ENCODE results near the gene RNU1-3.
"Not testable (repeated sequence)": the region's sequence is repeated elsewhere in the genome, so short reads cannot be mapped to it uniquely, and the experiment has no call there.

The RNU1-3 gene

DNA sequence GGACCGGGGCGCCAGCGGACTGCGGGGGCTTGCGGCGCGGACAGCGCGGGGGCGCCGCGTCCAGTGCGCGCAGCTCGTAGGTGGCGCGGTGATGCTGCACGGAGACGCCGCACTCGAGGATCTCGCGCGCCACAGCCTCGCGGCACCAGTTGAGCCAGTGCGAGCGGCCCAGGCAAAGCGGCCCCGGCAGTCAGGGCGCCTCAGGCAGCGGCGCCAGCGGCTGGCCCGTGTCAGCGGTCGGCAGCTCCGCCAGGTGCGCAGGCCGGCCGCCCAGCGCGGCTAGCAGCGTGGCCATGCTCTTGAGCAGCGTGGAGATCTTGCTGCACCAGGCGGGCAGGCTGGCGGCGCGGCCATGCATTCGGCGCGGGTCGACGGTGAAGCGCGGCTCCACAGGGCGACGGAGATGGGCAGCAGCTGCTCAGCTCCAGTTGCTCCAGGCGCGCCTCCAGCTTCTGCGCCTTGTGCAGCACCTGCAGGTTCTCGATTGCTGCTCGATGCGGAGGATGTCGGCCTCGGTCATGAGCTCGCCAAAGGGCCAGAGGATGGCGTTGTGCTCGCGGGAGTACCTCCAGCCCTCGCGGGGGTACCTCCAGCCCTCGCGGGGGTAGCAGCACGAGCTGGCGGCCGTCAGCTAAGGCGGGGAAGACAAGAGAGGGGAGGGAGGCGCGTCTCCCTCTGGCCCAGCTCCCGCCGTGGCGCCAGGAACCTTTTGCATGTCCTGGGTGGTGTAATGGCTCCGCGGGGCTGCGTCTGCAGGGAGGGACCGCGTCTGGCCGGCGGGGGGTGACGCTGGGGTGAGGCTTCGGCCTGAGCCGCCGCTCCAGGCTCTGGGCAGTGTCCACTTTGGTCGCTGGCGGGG, 26.9 kb upstream of the RNU1-3 start:
- not testable (repeated sequence) for DNase-seq (ENCODE audit: low spot score)

DNA sequence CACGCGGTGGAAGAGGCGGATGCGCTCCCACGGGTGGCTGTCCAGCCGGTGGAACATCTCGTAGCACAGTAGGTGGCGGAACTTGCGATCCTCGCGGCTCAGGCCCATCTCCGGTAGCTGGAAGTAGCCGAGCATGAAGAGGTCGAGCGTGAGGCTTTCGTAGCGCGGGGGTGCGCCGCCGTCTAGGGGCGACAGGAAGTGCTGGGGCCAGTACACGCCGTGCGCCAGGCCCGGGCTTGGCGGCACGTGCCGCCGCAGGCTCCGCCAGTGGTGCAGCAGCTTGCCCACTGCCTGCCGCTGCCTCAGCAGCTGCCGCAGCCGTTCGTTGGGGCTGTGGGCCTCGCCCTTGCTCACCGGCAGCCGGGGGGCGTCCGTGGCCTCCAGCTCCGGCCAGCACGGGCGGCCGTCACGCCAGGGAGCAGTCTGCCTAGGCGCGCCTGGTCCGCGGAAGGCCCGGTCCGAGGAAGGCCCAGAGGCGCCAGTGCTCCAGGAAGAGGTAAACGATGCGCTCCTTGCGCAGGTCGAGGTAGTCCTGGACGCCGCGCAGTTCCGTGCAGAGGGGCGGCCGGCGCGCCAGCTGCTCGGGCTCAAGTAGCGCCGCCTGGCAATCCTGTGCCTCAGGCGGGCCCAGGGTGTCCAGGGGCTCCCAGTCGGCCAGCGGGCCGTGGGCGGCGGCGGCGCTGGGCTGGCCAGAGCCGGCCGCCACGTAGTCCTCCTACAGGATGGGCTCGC, 26.1 kb upstream of the RNU1-3 start:
- DNase-seq (ENCODE audit: low spot score): not testable (repeated sequence)

DNA sequence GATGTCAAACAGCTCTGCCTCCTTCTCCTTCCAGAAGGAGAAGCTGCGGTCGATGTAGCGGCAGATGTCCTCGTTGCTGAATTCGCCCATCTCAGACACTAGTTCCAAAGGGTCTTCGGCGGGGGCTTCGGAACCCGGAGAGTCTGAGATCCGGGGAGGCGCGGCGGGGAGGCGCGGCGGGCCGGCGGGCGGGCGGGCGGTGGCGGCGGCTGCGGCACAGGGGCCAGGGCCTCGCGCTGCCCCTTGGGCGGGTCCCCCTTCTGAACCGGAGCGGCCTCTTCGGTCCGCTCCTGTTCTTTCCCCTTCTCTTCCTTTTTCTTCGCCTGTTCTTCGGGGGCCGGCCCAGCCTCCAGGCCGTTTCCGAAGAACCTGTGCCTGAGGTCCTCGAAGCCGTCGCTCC, 25.5 kb upstream of the RNU1-3 start:
- not testable (repeated sequence) for DNase-seq (ENCODE audit: low spot score)

DNA sequence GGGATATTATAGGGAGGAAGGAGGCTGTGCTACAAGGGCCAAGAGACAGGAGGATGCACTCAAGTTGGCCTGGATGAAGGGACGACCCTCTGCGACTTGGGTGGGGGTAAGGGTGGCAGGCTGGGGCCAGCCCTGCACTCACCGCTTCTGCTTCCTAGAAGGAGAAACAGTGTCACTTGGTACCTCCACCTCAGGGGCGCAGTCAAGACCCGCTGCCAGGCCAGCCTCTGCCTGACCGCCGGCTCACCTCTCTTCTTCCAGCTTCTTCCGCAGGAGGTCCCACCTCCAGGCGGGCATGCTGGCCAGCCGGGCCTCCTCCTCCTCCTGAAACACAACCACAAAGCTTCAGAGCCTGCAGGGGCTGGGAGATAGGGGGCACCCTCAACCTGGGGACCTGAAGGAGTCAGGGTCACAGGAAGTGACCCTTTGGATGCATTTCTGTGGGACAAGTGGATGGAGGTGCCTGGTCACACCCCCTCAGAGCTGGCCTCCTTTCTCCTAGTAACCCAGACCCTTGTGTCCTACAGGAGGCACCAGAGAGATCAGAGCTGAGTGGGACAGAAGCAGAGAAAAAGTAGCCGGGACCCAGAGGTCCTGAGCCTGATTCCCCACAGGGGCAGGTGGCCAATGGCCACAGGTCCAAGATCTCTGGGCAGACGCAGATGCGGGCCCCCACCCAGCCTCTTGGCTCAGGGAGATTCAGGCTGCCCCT, 24.4 kb upstream of the RNU1-3 start:
- not testable (repeated sequence) for DNase-seq (ENCODE audit: low spot score)

- DNase-seq (ENCODE audit: low spot score): not testable (repeated sequence)
Observed at GRCh38 chr1:16687132-16687800, 20.5 kb upstream of the RNU1-3 start.

GRCh38 chr1:16685445-16686371, 19.0 kb upstream of the RNU1-3 start:
- DNase-seq (ENCODE audit: low spot score): not testable (repeated sequence)

GRCh38 chr1:16684738-16685337, 18.1 kb upstream of the RNU1-3 start:
- DNase-seq (ENCODE audit: low spot score): not testable (repeated sequence)

DNA sequence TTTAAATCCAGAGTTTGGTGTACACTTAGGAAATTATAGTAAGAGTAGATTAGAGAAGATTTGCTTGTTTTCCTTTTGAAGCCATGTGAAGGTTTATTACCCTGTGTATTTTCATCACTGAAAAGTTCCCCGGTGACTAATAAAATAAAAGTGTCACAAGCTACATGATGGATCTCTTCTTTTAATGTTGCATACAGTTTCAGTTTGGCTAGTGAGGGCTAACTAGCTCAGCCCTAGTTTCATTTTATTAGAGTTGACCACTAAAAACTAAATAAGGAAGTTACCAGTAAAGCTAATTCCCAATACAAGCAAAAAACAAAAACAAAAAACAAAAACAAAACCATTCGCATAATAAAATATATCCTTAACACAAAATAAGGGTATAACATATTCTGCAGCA, 17.4 kb upstream of the RNU1-3 start:
- not testable (repeated sequence) for DNase-seq (ENCODE audit: low spot score)

DNA sequence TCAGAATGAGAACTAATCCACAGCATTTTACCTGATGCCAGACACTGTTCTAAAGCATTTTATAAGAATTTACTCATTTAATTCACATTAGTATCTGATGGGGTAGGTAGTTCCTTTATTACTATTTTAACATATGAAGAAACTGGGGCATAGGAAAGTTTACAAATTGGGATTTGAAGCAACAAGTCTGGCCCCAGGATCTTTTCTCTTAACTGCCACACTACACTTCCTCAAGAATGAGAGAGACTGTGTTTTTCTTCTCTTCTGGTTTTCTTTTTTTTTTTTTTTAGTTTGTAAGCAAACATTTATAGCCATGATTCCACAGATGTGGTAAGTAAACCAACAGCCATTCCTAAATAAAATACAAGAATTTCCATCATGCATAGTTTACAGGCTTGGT, 16.1 kb upstream of the RNU1-3 start:
- DNase-seq (ENCODE audit: low spot score): not testable (repeated sequence)

GRCh38 chr1:16680366-16680765, 13.6 kb upstream of the RNU1-3 start:
- DNase-seq (ENCODE audit: low spot score): not testable (repeated sequence)

DNA sequence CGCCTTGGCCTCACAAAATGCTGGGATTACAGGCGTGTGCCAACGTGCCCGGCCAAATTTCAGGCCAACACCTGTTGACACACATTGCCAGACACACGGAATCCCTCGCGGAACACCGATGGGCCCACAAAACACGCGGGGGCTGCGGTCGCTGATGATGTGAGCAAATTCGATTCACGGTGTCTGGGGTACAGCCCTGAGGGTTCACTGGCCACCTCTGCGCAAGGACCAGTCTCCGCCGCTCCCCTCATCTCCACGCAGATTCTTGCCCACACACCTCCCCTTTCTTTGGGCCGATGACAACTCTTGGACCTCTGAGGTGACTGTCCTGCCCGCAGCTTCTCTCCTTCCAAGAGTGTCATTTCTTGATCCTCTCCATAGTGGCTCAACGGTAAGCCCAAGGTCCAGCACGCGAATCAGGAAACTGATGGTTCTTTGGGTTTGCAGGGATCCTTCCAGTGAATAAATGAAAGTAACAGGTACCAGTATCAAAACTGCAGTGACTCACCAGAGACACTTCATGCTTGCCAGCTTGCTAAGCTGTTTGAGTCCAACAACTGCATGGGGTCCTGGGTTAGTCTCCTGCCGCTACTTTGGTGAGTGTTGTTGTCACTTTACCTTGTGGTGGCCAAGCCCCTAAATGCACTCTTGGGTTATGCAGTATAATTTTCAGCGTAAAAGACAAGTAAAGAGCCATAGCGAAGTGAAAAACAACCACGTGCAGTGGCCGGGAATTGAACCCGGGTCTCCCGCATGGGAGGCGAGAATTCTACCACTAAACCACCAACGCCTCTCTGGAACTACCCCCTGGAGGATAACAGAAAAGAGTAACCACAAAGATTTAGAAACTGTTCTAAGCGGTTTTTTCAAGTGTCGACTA, 11.0 kb upstream of the RNU1-3 start:
- DNase-seq (ENCODE audit: low spot score): no peak

- not testable (repeated sequence) for DNase-seq (ENCODE audit: low spot score)
Observed at GRCh38 chr1:16676661-16677523, 10.1 kb upstream of the RNU1-3 start.

GRCh38 chr1:16675118-16675510, 8.4 kb upstream of the RNU1-3 start:
- not testable (repeated sequence) for DNase-seq (ENCODE audit: low spot score)

DNA sequence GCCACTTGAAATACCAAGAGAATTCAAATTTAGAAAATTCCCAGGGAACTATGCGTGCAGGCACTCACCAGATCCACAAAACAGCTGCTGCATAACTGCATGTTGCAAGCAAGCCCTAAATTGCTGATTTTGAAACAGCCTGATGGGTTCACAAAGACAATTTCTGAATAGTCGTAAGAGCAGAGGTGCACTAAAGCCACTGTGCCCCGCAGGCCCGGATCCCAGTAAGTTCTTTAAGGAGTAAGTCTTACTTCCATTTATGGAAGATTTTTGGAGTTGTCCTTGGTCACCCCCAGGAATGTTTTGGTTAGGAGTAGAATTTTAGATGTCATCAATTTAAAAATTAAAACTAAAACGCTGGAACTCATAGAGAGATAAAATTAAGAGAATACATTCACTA, 7.2 kb upstream of the RNU1-3 start:
- not testable (repeated sequence) for DNase-seq (ENCODE audit: low spot score)

DNA sequence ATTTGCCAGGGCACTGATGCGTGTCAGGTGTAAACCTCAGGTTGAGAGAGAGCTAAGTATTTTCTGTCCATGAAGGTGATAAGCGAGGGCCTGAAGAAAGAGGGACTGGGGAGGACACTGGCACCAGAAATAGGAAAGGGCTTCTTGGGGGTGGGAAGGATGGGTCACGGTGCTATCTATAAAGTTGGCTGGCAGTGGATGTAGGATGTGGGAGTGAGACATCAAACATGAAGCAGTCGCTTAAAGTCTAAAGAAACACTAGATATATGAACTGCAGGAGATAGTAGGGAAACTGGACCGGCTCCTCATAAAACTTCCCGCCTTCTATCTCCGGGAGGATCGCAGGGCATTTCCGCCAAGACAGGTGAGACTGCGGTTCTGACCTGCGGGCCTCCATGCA, 912 bp downstream of the RNU1-3 start:
- DNase-seq (ENCODE audit: low spot score): not testable (repeated sequence)

DNA sequence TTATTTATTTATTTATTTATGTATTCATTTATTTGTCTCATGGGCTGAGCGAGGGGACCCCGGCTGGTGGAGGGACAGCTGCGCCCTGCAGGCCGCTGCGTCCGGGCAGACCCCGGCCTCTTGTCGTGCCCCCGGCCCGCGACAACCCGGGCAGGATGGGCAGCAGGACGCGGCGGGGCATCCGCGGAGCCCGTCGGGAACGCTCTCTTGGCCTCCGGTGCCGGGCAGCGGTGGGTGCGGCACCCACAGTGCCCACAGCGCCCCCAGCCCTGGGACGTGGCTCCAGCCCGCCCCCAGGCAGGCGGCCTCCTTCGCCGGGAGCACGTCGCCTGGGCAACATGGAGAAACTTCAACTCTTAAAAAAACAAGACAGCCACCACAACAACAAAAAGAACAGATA, 8.5 kb downstream of the RNU1-3 start:
- DNase-seq (ENCODE audit: low spot score): not testable (repeated sequence)

- not testable (repeated sequence) for DNase-seq (ENCODE audit: low spot score)
Observed at GRCh38 chr1:16656981-16657683, 9.6 kb downstream of the RNU1-3 start.

DNA sequence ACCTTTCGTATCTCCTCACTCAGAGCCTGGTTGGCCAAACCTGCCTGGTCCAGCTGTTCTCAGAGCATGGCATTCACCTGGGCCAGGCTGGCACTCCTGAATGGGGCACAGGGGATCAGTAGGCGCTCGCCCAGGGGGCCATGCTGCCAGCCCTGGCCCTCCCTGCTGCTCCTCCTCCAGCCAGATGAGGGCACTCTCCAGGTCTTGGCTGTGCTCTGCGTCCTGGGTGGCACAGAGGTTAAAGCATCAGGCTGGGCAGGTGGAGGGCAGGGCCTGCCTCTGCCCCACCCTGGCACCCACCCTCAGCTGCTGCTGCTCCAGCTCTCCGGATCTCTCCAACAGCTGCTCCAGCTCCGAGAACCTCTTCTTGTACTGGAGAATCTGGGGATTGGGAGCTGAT, 10.2 kb downstream of the RNU1-3 start:
- DNase-seq (ENCODE audit: low spot score): not testable (repeated sequence)
